Memory B cell (primary cell): ENCODE data around the gene PLA2G5.
"Not testable (repeated sequence)": the region's sequence is repeated elsewhere in the genome, so short reads cannot be mapped to it uniquely, and the experiment has no call there.

Experiments used
- ATAC-seq: fragments of 150-1000 bp; cut with Tn5 transposase; 2 replicates; pipeline ENCODE4 v1.10.0; 2021; ENCODE audit warnings: low read depth, mild to moderate bottlenecking, moderate library complexity
- DNase-seq, 2 donors: peaks; one replicate each; pipeline ENCODE4 v3.0.0; 2022; ENCODE audit warnings: low spot score in 2 of 2
- H3K27ac Mint-ChIP-seq: one replicate; pipeline ENCODE4 v1.8.0; 2022; ENCODE audit warnings: mild to moderate bottlenecking, moderate library complexity, mixed read lengths
- H3K27me3 Mint-ChIP-seq: one replicate; pipeline ENCODE4 v1.8.0; 2022; ENCODE audit warnings: mixed read lengths
- H3K36me3 Mint-ChIP-seq: one replicate; pipeline ENCODE4 v1.8.0; 2022; ENCODE audit warnings: mild to moderate bottlenecking, mixed read lengths
- H3K4me1 Mint-ChIP-seq: one replicate; pipeline ENCODE4 v1.8.0; 2022; ENCODE audit warnings: mixed read lengths
- H3K4me3 Mint-ChIP-seq: one replicate; pipeline ENCODE4 v1.8.0; 2022; ENCODE audit warnings: mild to moderate bottlenecking, moderate library complexity, mixed read lengths
- H3K9me3 Mint-ChIP-seq: one replicate; pipeline ENCODE4 v1.8.0; 2022; ENCODE audit warnings: mixed read lengths

PLA2G5 gene

DNA sequence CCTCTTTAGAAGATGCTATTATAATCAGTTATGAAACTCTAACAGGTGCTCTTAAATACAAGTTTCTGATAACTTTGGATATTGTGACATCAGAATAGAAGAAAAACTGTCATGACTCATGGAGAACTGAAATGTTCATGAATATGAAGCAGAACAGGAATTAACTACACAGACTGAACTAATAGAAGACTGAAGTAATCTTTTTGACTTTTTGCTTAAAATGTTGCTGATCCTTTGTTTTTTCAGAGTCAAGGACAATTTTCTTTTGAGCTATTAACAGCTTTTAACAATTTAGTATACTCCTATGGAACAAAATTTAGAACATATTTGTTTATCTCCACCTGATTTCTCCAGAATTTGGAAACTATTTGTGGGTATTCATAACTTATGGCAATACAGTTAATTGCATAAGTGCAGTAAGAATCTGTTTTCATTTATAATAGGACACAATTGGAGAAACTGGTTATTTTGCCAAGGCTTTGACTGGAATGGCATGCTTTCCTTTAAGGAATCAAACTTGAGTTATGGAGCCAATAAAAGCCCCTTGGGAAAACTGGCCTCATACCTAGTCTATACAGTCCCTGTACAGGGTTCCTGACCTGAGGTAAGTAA is 18.7 kb upstream of the PLA2G5 start:
- Mint-ChIP-seq H3K4me1 (no peaks in the 10 kb centered on the region), H3K9me3 (peaks cover 15% of the 10 kb centered on the region), H3K36me3 (peaks cover 12% of the 10 kb centered on the region), H3K4me3 (no peak overlapping the region), H3K27me3 (no peaks in the 10 kb centered on the region), H3K27ac (no peak overlapping the region)
- ATAC-seq: no peak
- no peak for DNase-seq

DNA sequence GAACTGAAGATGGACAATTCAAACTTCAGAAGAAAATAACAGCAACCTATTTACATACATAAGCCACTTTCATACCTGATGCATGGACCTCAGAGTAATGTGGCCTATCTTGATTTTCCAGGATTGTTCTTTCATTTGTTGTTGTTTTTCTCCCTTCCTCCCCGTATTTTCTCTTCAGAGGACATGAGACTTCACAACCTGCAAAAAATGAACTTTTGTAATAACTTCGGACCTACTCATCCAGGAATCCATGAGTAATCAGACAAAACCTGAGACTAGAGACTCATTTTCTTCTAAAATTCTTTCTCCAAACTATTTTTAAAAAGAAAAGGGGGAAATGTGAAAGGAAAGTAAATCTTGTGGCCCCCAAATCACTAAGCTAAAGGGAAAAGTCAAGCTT is 17.6 kb upstream of the PLA2G5 start:
- DNase-seq (no peak), ATAC-seq (no peak)
- Mint-ChIP-seq H3K4me1 (no peaks in the 10 kb centered on the region), H3K27ac (no peak overlapping the region), H3K9me3 (peaks cover 15% of the 10 kb centered on the region), H3K4me3 (no peak overlapping the region), H3K36me3 (peaks cover 12% of the 10 kb centered on the region), H3K27me3 (no peaks in the 10 kb centered on the region)

DNA sequence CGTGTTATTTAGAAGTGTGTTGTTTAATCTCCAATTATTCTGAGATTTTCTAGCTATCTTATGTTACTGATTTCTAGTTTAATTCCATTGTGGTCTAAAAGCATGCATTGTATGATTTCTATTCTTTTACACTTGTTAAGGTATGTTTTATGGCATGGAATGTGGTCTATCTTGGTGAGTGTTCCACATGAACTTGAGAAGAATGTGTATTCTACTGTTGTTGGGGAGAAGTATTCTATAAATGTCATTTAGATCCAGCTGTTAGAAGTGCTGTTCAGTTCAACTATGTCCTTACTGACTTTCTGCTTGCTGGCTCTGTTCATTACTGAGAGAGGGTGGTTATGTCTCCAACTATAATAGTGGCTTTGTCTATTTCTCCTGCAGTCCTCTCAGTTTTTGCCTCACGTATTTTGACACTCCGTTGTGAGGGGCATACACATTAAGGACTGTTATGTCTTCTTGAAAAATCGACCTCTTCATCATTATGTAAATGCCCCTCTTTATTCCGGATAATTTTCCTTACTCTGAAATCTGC is 12.0 kb upstream of the PLA2G5 start:
- Mint-ChIP-seq H3K27me3 (no peaks in the 10 kb centered on the region), H3K27ac (peak overlapping the region; percentile 21), H3K4me1 (peaks cover 26% of the 10 kb centered on the region), H3K9me3 (peaks cover under 1% of the 10 kb centered on the region), H3K4me3 (no peak overlapping the region), H3K36me3 (peaks cover under 1% of the 10 kb centered on the region)
- no peak for DNase-seq
- ATAC-seq: no peak

DNA sequence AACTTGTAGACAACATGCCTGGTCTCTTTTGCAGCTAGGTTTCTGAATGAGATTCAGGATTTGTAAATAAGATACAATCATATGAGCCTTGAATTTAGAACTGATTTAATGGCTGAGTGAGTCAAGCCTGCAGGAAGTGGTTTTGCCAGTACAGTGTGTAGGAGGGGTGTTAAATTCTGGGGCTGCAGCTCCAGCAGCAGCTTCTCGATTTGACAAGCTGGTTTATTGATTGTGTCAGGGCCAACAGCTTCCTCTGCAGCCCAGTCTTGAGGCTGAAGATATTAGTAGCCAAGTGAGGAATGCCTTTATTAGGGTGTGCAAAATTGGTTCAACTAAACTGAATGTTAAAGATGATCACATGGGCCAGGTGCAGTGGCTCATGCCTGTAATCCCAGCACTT is 11.5 kb upstream of the PLA2G5 start:
- no peaks in the 10 kb centered on the region for H3K36me3 Mint-ChIP-seq
- DNase-seq: no peak
- peak overlapping the region; percentile 21 for H3K27ac Mint-ChIP-seq
- peak; percentile 47 for ATAC-seq
- no peaks in the 10 kb centered on the region for H3K27me3 Mint-ChIP-seq
- H3K9me3 Mint-ChIP-seq: no peaks in the 10 kb centered on the region
- peaks cover 26% of the 10 kb centered on the region for H3K4me1 Mint-ChIP-seq
- H3K4me3 Mint-ChIP-seq: no peak overlapping the region

- Mint-ChIP-seq H3K4me1 (peaks cover 26% of the 10 kb centered on the region), H3K4me3 (peak overlapping the region; percentile 31), H3K9me3 (no peaks in the 10 kb centered on the region), H3K36me3 (no peaks in the 10 kb centered on the region), H3K27me3 (no peaks in the 10 kb centered on the region), H3K27ac (no peak overlapping the region)
- ATAC-seq: peak; percentile 89
- no peak for DNase-seq
These were observed 10.1 kb upstream of the PLA2G5 start for GRCh38 chr1:20059847-20060246.

DNA sequence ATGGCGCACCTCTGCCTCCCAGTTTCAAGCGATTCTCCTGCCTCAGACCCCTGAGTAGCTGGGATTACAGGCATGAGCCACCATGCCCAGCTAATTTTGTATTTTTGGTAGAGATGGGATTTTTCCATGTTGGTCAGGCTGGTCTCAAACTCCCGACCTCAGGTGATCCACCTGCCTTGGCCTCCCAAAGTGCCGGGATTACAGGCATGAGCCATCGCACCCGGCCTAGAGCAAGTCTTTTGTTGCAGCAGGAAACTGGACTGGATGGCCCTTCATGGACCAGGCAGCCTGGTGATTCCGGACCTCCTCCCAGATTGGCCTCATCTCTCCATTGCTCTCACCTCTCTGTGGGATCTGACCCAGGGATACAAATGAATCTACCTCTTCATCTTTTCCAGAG is 9.2 kb upstream of the PLA2G5 start:
- Mint-ChIP-seq H3K4me3 (peak overlapping the region; percentile 6), H3K4me1 (peaks cover 26% of the 10 kb centered on the region)
- not testable (repeated sequence) for H3K27me3 Mint-ChIP-seq, ATAC-seq, DNase-seq, H3K27ac Mint-ChIP-seq, H3K9me3 Mint-ChIP-seq, H3K36me3 Mint-ChIP-seq

DNA sequence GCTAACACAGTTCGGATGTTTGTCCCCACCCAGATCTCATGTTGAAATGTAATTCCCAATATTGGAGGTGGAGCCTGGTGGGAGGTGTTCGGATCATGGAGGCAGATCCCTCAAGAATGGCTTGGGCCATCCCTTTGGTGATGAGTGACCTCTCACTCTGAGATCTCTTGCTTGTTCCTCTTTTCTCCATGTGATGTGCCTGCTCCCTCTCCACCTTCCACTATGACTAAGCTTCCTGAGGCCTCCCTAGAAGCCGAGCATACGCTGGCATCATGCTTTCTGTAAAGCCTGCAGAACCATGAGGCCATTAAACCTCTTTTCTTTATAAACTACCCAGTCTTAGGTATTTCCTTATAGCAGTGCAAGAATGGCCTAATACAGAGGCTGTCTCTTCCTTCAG is 8.1 kb upstream of the PLA2G5 start:
- H3K27ac Mint-ChIP-seq: no peak overlapping the region
- H3K9me3 Mint-ChIP-seq: no peaks in the 10 kb centered on the region
- no peak for DNase-seq
- H3K36me3 Mint-ChIP-seq: no peaks in the 10 kb centered on the region
- no peak overlapping the region for H3K4me3 Mint-ChIP-seq
- no peaks in the 10 kb centered on the region for H3K27me3 Mint-ChIP-seq
- no peak for ATAC-seq
- H3K4me1 Mint-ChIP-seq: peaks cover 26% of the 10 kb centered on the region

GRCh38 chr1:20063861-20064292 is 6.1 kb upstream of the PLA2G5 start:
- ATAC-seq: no peak
- no peak for DNase-seq
- no peaks in the 10 kb centered on the region for H3K9me3 Mint-ChIP-seq
- no peaks in the 10 kb centered on the region for H3K27me3 Mint-ChIP-seq
- no peaks in the 10 kb centered on the region for H3K36me3 Mint-ChIP-seq
- H3K27ac Mint-ChIP-seq: no peak overlapping the region
- peaks cover 15% of the 10 kb centered on the region for H3K4me1 Mint-ChIP-seq
- no peak overlapping the region for H3K4me3 Mint-ChIP-seq

DNA sequence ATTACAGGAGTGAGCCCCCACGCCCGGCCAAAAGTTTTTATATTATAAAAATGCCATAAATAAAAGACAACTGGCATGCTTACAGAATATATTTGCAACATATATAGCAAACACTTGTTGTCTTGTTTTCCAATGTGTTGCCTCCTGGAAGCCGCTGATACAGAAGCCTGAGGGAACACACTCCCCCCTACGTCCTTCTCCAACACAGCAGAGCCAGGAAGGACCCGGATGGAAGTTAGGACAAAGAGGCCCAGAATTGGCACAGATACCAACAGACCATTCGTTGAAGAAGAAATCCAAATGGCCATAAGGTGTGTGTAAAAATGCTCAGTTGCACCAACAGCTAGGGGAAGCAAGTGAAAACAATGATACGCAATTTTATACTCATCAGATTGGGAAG is 1.3 kb upstream of the PLA2G5 start:
- Mint-ChIP-seq H3K4me1 (peaks cover 15% of the 10 kb centered on the region), H3K4me3 (no peak overlapping the region), H3K27me3 (no peaks in the 10 kb centered on the region), H3K27ac (no peak overlapping the region), H3K36me3 (no peaks in the 10 kb centered on the region), H3K9me3 (no peaks in the 10 kb centered on the region)
- DNase-seq (no peak), ATAC-seq (no peak)

- no peak for DNase-seq
- Mint-ChIP-seq H3K36me3 (no peaks in the 10 kb centered on the region), H3K4me3 (no peak overlapping the region), H3K4me1 (peaks cover 22% of the 10 kb centered on the region), H3K27ac (no peak overlapping the region), H3K27me3 (no peaks in the 10 kb centered on the region), H3K9me3 (no peaks in the 10 kb centered on the region)
- ATAC-seq: no peak
These were observed 363 bp downstream of the PLA2G5 start for GRCh38 chr1:20070357-20070756.

- Mint-ChIP-seq H3K4me1 (peaks cover 23% of the 10 kb centered on the region), H3K27ac (no peak overlapping the region), H3K9me3 (no peaks in the 10 kb centered on the region), H3K27me3 (no peaks in the 10 kb centered on the region), H3K36me3 (no peaks in the 10 kb centered on the region), H3K4me3 (no peak overlapping the region)
- ATAC-seq (no peak), DNase-seq (no peak)
These were observed 1.4 kb downstream of the PLA2G5 start for GRCh38 chr1:20071416-20071815.

DNA sequence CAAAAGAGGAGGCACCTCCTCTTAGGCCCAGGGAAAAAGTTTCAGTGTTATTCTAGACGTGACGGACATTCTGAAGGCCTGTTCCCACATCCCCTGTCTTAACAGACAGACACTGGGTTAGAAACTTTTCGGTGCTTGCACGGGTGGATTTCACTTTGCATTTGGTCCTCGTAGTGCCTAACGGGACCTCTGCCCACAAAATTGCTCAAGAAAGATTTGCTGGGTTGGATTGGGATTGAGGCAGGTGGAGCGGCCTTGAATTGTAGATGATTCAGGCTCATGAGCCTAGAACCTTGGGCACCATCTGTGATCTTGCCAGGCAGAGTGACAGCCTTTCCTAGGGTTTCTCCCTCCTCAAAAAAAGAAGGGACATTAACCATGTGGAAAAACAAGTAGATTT is 2.8 kb downstream of the PLA2G5 start:
- H3K27ac Mint-ChIP-seq: no peak overlapping the region
- no peaks in the 10 kb centered on the region for H3K36me3 Mint-ChIP-seq
- H3K9me3 Mint-ChIP-seq: no peaks in the 10 kb centered on the region

DNA sequence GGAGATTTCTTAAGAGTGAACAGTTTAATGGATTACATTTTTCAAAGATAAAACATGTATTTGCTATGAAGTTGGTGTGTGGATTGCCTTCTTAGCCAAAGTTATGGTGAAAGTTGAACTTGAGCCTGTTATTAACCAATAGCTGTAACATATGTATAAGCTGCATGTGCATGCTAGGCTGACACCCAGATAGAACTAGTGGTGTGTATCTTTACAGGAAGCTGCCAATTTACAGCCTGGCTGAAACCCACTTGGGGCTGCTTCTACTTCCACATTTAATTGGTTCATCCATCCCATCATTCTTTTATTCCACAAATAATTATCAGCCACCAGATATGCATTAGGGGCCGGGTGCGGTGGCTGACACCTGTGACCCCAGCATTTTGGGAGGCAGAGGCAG is 3.3 kb downstream of the PLA2G5 start:
- no peak overlapping the region for H3K4me3 Mint-ChIP-seq
- no peak overlapping the region for H3K27ac Mint-ChIP-seq
- no peaks in the 10 kb centered on the region for H3K9me3 Mint-ChIP-seq
- ATAC-seq (peak; percentile 53), DNase-seq (no peak)
- no peaks in the 10 kb centered on the region for H3K36me3 Mint-ChIP-seq
- H3K27me3 Mint-ChIP-seq: no peaks in the 10 kb centered on the region
- H3K4me1 Mint-ChIP-seq: peaks cover 37% of the 10 kb centered on the region

More for the DNA sequence above, 2.8 kb downstream of the PLA2G5 start:
- Mint-ChIP-seq H3K27me3 (no peaks in the 10 kb centered on the region), H3K4me1 (peaks cover 33% of the 10 kb centered on the region), H3K4me3 (no peak overlapping the region)
- DNase-seq (no peak), ATAC-seq (no peak)

DNA sequence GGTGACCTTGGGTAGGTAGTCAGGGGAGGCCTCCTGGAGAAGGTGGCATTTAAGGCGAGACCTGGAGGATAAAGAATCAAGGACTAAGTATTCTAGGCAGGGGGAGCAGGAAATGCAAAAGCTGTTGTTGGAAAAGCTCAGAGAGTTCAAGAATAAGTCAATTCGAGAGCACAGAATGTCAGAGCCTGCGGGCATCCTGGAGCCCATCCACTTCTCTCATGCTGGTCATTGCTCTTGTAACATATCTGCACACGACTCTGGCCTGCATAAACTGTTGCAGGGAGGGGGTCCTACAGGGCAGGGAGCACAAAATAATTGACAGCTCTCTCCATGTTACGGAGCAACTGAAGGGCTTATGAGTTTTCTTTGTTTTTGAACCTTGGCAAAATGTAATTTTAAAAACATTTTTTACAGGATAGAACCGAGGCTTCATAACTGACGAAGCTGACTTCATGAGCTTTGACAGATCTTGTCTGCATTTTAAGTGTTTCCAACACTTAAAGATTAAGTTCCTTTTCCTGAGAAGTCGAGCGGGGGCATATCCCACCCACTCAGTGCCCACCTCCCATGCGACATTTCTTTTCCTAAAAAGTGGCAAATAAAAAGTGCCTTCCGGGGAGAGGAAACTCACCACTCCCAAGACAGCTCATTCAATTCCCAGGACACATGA is 4.2 kb downstream of the PLA2G5 start:
- Mint-ChIP-seq H3K36me3 (no peaks in the 10 kb centered on the region), H3K27me3 (no peaks in the 10 kb centered on the region), H3K27ac (no peak overlapping the region), H3K4me1 (peaks cover 45% of the 10 kb centered on the region), H3K4me3 (no peak overlapping the region), H3K9me3 (no peaks in the 10 kb centered on the region)
- ATAC-seq (no peak), DNase-seq (no peak)

GRCh38 chr1:20074725-20075171 is 4.8 kb downstream of the PLA2G5 start:
- Mint-ChIP-seq H3K4me3 (no peak overlapping the region), H3K27me3 (no peaks in the 10 kb centered on the region), H3K9me3 (no peaks in the 10 kb centered on the region), H3K36me3 (no peaks in the 10 kb centered on the region), H3K27ac (no peak overlapping the region), H3K4me1 (peaks cover 48% of the 10 kb centered on the region)
- no peak for DNase-seq
- ATAC-seq: no peak
